Adrenal gland (tissue), 12 donors: ENCODE results near the gene BPIFB2. TPM values are rescaled to one million over a fixed set of nuclear protein-coding genes. Genes with fewer than 3 reads are reported as not detected.

Experiments
- DNase-seq, 7 donors: peaks; one replicate each; pipeline ENCODE4 v3.0.0-alpha.2; 2019 to 2020
- H3K27ac ChIP-seq, 5 donors: fragments of 200-600 bp; sonication (generic) in 4 of 5; 1 replicate in 3 of 5; 2 replicates in 2 of 5; pipeline versions ENCODE4 v1.5.1 to v1.8.0; 2016 to 2020; ENCODE audit warnings: mild to moderate bottlenecking in 1 of 5
- H3K27me3 ChIP-seq: fragments of 200-600 bp; 2 replicates; pipeline ENCODE4 v1.8.0; 2021
- H3K36me3 ChIP-seq, 2 donors: fragments of 200-600 bp; replicated peaks in 1 of 2; 1 replicate in 1 of 2; 2 replicates in 1 of 2; pipeline versions ENCODE4 v1.5.1 to v1.8.0; 2018 to 2022
- H3K4me1 ChIP-seq, 2 donors: fragments of 200-600 bp; replicated peaks in 1 of 2; 1 replicate in 1 of 2; 2 replicates in 1 of 2; pipeline versions ENCODE4 v1.5.1 to v1.8.0; 2018 to 2021
- H3K4me3 ChIP-seq, 4 donors: fragments of 200-600 bp; sonication (generic) in 3 of 4; one replicate each; pipeline ENCODE4 v1.5.1; 2016 to 2018
- H3K9me3 ChIP-seq, 3 donors: fragments of 200-600 bp; sonication (generic) in 1 of 3; replicated peaks in 1 of 3; 1 replicate in 2 of 3; 2 replicates in 1 of 3; pipeline versions ENCODE4 v1.5.1 to v1.8.0; 2016 to 2021
- CTCF ChIP-seq, 6 experiments: fragments of 450-650 bp in 4 of 6; fragments of 200-600 bp in 2 of 6; sonication (generic) in 1 of 6; IDR thresholded peaks; 1 replicate in 5 of 6; 2 replicates in 1 of 6; pipeline versions ENCODE4 v1.5.1 to v1.8.0; 2016 to 2021; ENCODE audit warnings: antibody characterized with exemption in 6 of 6, mild to moderate bottlenecking in 2 of 6, moderate library complexity in 1 of 6
- POLR2A ChIP-seq, 2 donors: fragments of 450-650 bp; IDR thresholded peaks; one replicate each; pipeline ENCODE4 v1.6.1; 2017; ENCODE audit warnings: antibody characterized with exemption in 2 of 2, mild to moderate bottlenecking in 2 of 2, moderate library complexity in 1 of 2
- WGBS, 4 donors: extraction: QIAGEN DNeasy Blood & Tissue Kit in 2 of 4; methylation state at CpG; one replicate each; pipeline versions ENCODE4 v1.1.5 to v1.1.7; 2013 to 2017; 5-methylcytosine and 5-hydroxymethylcytosine counted together
- intact Hi-C, 2 donors: fragments of 100-400 bp; cut with DNase I; formaldehyde crosslinking; loops; one replicate each; pipeline versions ENCODE4 v1.14.1 to v1.15.0; 2022 to 2023
- polyA plus RNA-seq, 3 donors: library from polyadenylated mRNA; stranded (reverse); fragments of 200-250 nt in 2 of 3; fragments of 350-450 nt in 1 of 3; fragmentation: Illumina TruSeq in 1 of 3; extraction: RNeasy Lipid Tissue Mini Kit (QIAGEN cat#74804) in 1 of 3; gene quantifications; one replicate each; pipeline ENCODE4 v1.2.3, GENCODE V29; 2013 to 2014
- total RNA-seq, 9 donors: library from RNA; depleted of rRNA in 4 of 9; stranded (reverse); fragments of >200 nt in 4 of 9; fragments of 120-200 nt in 1 of 9; fragmentation: NEBNext Ultra II Directional in 1 of 9; extraction: Animal tissue kit (Norgen Biotek cat#: 25700) in 1 of 9; gene quantifications; one replicate each; pipeline versions ENCODE4 v1.1.0 to v1.2.4, GENCODE V29; 2013 to 2023
- donor health status: healthy with polysubstance abuse.
- donor health status: Bipolar disorder and iron deficiency.
- donor health status: DM: yes; HTN: yes; CAD: no.
- donor health status: DM: no; HTN: no; CAD: no.
- donor health status: DM: no; HTN: no; CAD: no.
- donor health status: DM: yes; HTN: yes; CAD: no.

BPIFB2 gene
- total and polyA plus RNA-seq, 12 donors, result 0.15 TPM; not detected in 11

DNA sequence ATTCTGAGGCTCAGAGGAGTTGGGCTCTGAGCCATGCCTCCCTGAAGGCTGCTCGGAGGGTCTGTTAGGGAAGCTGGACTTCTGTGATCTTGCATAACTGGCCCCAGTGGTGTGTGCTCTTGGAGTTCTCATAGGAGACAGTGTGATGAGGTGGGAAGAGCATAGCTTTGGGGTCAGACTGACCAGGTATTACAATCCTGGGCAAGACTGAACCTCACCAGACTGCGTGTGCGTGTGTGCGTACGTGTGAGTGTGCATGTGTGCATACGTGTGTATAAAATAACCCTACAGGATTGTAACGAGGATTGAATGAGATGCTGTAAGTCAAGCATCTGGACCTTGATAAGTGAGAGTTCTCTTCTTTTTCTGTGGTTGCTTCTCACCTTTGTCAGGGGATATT, 10.0 kb downstream of the BPIFB2 start:
- H3K27me3 ChIP-seq, result peaks cover 7% of the 10 kb centered on the region
- no peak overlapping the region for H3K4me3 ChIP-seq
- WGBS, 4 donors, result 67 to 82% (median 72%) methylated on average over 7 of the region's 7 CpGs
- intact Hi-C loops, result no loop called here
- H3K36me3 ChIP-seq, result no peaks in the 10 kb centered on the region
- no peak for TF ChIP-seq CTCF (IDR thresholded peaks at IDR 0.05)
- TF ChIP-seq POLR2A (IDR thresholded peaks at IDR 0.05), result no peak
- no peak for DNase-seq
- no peaks in the 10 kb centered on the region for H3K4me1 ChIP-seq
- no peak overlapping the region for H3K27ac ChIP-seq
- H3K9me3 ChIP-seq, result no peaks in the 10 kb centered on the region

- Histone ChIP-seq H3K9me3 (no peaks in the 10 kb centered on the region), H3K4me3 (no peak overlapping the region), H3K4me1 (no peaks in the 10 kb centered on the region), H3K27ac (no peak overlapping the region), H3K36me3 (no peaks in the 10 kb centered on the region), H3K27me3 (peaks cover 4% of the 10 kb centered on the region)
- 64 to 77% (median 73%) methylated on average over 10 to 14 of the region's 14 CpGs for WGBS, 4 donors
- no peak for TF ChIP-seq POLR2A (IDR thresholded peaks at IDR 0.05)
- no peak for TF ChIP-seq CTCF (IDR thresholded peaks at IDR 0.05)
- no peak for DNase-seq
- intact Hi-C loops, result no loop called here
These were observed 10.8 kb downstream of the BPIFB2 start for GRCh38 chr20:33018169-33018931.

DNA sequence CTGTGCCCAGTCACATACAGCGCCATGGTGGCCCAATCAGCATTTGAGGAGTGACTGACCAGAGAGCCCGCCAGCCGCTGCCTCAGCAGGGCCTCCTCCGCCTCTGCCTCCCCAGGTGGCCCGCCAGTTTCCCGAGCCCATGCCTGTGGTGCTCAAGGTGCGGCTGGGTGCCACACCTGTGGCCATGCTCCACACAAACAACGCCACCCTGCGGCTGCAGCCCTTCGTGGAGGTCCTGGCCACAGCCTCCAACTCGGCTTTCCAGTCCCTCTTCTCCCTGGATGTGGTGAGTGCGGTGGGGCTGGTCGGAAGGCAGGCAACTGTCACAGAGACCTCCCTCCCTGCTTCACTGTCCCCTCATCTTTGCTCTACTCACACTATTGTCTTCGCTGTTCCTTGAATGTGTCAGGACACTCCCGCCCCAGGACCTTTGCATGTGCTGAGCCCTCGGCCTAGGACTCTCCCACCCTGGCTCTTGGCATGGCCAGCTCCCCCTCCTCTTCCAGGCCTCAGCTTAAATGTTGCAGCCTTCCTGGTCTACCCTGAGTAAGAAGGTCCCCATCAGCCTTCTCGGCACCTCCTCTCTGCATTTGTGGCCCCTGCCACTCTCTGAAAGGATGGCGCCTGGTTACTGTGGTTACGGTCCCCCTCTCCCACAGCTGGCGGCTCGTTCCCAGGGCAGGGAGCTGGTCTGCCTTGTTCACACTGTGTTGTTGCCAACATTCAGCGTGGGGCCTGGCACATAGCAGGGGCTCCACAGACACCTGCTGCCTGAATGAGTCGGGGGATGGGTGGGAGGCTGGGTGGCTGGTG, 12.2 kb downstream of the BPIFB2 start:
- Histone ChIP-seq H3K9me3 (no peaks in the 10 kb centered on the region), H3K36me3 (no peaks in the 10 kb centered on the region), H3K4me3 (no peak overlapping the region), H3K4me1 (no peaks in the 10 kb centered on the region), H3K27ac (no peak overlapping the region), H3K27me3 (no peaks in the 10 kb centered on the region)
- intact Hi-C loops, result no loop called here
- WGBS, 4 donors, result 90 to 93% (median 91%) methylated on average over 18 to 23 of the region's 23 CpGs
- DNase-seq, result no peak
- TF ChIP-seq POLR2A (IDR thresholded peaks at IDR 0.05) (no peak), CTCF (IDR thresholded peaks at IDR 0.05) (no peak)

DNA sequence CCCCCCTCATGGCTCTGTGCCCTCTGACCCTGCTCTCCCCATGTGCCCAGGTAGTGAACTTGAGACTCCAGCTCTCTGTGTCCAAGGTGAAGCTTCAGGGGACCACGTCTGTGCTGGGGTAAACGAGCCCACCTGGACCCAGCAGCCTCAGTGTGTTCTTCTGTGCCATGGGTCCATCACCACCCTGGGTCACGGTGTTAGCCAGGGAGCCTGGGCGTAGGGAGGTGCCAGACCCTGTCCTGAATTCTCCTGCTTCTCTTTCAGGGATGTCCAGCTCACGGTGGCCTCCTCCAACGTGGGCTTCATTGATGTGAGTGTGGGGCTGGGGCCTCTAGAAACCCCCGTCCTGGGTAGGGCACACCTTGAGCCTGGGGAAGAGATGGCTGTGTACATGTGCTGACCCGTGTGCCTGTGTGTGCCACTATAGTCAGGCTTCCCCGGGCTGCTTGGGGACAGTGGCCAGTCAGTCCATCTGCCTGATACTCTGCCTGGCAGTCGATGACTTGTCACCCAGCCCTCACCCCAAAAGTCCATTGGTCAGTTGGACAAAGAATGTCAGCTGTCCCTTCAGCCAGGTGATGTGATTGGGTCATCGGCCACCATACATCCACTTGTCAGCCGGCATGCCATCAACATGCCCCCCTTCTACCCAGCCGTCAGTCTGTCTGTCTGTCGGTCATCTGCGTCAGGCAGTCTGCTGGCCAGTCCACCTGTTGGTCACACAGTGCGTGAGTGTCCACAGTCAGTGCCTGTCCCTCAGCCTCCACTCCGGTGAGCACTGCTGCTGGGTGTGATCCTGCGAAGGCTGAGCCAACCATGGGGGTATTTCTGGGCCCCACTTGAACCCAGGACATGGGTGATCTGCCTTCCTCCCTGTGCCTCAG, 13.0 kb downstream of the BPIFB2 start:
- WGBS, 4 donors, result 80 to 93% (median 84%) methylated on average over 9 to 18 of the region's 18 CpGs
- no peaks in the 10 kb centered on the region for H3K4me1 ChIP-seq
- no peak overlapping the region for H3K4me3 ChIP-seq
- DNase-seq, result no peak
- intact Hi-C loops, result no loop called here
- TF ChIP-seq POLR2A (IDR thresholded peaks at IDR 0.05) (no peak), CTCF (IDR thresholded peaks at IDR 0.05) (no peak)
- no peaks in the 10 kb centered on the region for H3K9me3 ChIP-seq
- no peak overlapping the region for H3K27ac ChIP-seq
- no peaks in the 10 kb centered on the region for H3K27me3 ChIP-seq
- H3K36me3 ChIP-seq, result no peaks in the 10 kb centered on the region
